Embryonic facial prominence (tissue), 1 donor: ENCODE results near the gene HSPA1B.
"Not testable (repeated sequence)": the region's sequence is repeated elsewhere in the genome, so short reads cannot be mapped to it uniquely, and the experiment has no call there.

ENCODE experiments used
- DNase-seq: peaks from one replicate; pipeline ENCODE4 v3.0.0-alpha.2; 2016; ENCODE audit errors: extremely low spot score

The HSPA1B gene

DNA sequence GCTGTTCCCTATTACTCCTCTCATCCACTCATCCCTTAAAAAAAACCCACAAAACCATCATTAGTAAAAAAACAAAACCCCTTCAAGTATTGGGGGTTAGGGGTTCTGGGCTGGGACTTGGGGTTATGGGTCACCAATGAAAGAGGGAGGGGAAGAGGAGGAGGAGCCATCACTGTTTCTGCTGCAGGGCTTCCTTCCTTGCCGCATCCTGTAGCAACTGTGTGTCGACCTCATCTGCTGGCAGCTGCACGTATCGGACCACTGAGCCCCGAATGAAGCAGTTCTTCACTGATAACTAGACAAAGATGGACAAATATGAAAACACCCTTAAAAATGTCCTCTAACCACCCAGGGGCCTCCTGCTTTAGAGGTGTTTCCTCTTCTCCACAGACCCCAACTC is 29.9 kb upstream of the HSPA1B start:
- no peak for DNase-seq

DNA sequence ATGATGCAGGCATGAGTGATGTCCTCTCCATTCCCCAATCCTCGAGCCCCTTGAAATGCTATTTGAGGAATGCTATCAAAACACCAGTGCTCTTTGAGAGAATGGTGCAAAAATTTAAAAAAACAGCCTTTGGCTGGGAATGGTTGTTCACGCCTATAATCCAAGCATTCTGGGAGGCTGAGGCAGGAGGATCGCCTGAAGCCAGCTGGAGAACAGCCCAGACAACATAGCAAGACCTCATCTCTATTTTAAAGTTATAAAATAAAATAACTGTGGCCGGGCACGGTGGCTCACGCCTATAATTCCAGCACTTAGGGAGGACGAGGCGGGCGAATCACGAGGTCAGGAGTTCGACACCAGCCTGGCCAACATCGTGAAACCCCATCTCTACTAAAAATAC is 27.8 kb upstream of the HSPA1B start:
- DNase-seq, result no peak

GRCh38 chr6:31801031-31801927 is 26.3 kb upstream of the HSPA1B start:
- not testable (repeated sequence) for DNase-seq

DNA sequence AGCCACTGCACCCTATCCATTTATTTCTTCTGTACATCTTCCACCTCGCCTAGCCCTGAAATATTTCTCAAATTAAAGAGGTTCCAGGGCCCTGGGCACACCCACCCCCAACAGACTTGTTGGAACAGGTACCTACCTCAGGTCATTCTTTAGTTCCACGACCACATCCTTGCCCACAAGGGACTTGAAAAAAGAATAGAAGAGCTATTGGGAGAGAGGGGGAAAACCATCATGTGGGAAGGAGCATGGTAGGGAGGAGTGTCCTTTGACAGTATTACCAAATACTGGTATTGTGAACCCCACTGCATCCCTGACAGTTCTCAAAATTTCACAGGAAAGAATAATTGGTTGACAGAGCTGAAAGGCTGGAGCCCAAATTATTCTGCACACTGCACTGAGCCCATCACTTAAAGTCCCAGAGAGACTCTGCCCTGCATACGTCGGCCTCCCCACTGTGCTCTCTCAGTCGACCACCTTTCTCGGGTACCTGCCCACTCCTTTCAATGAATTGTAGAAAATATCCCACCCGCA is 21.5 kb upstream of the HSPA1B start:
- DNase-seq, result no peak

DNA sequence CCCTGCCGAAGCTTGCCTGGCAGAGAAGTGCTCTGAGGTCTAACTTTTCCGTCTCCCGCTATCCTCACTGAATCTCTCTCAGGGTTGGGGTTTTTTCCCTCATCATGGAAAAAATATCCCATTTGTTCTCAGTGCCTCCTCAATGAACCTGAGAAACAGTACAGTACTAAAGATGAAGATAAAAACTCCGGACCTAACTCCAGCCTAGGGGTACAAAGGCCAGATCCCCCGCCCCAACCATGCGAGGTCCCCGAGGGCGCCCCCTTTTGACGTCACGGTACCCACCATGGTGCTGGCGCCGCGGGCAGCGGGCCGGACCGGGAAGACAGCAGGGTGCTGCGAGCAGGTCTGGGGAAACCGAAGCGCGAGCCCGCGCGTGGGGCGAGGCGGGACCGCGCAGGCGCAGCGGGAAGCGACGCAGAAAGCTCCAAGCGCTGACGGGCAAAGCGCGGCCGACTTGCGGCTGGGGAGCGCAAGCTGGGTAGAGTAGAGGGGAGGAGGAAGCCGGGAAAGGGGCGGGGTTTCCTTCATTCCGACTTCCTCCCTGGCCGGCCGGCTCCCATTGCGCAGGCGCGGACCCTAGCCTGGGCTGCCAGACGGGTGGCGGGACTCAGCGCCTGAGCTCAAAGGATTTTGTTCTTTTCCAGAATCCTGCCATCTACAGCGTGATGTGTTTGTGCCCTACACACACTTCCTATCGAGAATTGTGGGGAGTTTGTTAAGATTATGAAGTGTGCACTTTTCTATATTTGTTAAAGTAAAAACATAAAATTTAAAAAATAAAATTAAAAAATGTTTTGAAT is 20.9 kb upstream of the HSPA1B start, which contains the start of gene LSM2:
TSS of gene LSM2 (minus strand) at position 497 of the 803 bp plus-strand sequence. CDS start at position 288, 209 bp downstream.
- peak; percentile 95 for DNase-seq

GRCh38 chr6:31808599-31808998 is 18.9 kb upstream of the HSPA1B start:
- DNase-seq, result not testable (repeated sequence)

- DNase-seq, result no peak
Measured at GRCh38 chr6:31811645-31812044, 15.9 kb upstream of the HSPA1B start.

DNA sequence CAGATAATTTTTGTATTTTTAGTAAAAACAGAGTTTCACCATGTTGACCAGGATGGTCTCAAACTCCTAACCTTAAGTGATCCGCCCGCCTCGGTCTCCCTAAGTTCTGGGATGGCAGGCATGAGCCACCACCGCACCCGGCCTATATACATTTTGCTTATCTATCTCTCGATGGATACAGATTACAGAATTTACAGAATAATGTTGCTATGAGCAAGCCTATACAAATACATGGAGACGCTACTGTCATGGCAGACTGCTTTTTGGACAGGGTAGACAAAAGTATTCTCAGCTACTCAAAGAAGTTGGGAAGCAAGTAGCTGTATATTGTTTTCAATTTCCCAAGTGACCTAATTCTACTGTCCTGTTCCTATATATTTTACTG is 14.1 kb upstream of the HSPA1B start:
- no peak for DNase-seq

- DNase-seq, result peak; percentile 94
Measured at GRCh38 chr6:31814677-31815024, 12.9 kb upstream of the HSPA1B start.

DNA sequence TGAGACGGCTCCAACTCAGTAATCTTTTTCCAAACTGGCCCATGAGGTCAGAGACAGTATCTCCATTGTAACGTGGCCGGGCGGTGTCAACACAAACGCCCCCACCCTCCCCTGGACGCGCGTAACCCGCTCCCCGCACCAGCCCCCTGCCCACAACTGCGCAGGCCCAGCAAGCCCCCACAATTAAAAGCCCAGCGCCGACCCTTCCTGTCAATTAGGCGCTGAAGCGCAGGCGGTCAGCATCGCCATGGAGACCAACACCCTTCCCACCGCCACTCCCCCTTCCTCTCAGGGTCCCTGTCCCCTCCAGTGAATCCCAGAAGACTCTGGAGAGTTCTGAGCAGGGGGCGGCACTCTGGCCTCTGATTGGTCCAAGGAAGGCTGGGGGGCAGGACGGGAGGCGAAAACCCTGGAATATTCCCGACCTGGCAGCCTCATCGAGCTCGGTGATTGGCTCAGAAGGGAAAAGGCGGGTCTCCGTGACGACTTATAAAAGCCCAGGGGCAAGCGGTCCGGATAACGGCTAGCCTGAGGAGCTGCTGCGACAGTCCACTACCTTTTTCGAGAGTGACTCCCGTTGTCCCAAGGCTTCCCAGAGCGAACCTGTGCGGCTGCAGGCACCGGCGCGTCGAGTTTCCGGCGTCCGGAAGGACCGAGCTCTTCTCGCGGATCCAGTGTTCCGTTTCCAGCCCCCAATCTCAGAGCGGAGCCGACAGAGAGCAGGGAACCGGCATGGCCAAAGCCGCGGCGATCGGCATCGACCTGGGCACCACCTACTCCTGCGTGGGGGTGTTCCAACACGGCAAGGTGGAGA is 12.3 kb upstream of the HSPA1B start, which contains the start of the genes HSPA1A and HSPA1L:
TSS of gene HSPA1A (plus strand) at position 519 of the 814 bp plus-strand sequence. CDS start at position 733, 214 bp downstream.
TSS of gene HSPA1L (minus strand) at position 259 of the 814 bp plus-strand sequence. CDS start 3,311 bp downstream, outside the sequence.
- peak; percentile 84 for DNase-seq

- not testable (repeated sequence) for DNase-seq
Measured at GRCh38 chr6:31817133-31817928, 10.2 kb upstream of the HSPA1B start.

DNA sequence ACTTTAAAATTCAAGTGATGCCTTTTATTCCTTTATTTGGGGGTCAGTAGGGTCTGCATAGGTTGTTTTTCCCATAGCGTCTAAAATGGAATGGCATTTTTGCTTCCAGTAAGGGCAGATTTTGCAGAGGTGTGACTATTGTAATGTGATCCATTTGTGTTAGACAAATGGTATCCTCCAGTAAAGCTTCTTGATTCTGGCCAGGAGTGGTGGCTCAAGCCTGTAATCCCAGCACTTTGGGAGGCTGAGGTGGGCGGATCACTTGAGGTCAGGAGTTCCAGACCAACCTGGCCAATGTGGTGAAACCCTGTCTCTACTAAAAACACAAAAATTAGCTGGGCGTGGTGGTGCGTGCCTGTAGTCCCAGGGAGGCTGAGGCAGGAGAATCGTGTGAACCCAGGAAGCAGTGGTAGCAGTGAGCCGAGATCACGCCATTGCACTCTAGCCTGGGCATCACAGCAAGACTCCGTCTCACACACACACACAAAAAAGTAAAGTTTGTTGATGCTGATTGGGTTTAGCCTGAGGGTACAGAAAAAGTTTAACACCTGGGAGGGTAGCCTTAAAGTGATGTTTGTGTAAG is 9.5 kb upstream of the HSPA1B start:
- DNase-seq, result not testable (repeated sequence)

GRCh38 chr6:31819871-31820299 is 7.7 kb upstream of the HSPA1B start:
- DNase-seq, result no peak

DNA sequence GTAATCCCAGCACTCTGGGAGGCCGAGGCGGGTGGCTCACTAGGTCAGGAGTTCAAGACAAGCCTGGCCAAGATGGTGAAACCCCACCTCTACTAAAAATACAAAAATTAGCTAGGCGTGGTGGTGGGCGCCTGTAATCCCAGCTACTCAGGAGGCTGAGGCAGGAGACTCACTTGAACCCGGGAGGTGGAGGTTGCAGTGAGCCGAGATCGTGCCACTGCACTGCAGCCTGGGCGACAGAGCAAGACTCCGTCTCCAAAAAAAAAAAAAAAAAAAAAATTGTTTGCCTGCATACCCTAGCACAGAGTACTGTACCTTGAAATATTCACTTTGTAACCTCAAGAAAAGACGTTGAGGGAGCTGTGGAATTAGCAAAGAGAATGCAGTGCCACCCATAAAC is 7.1 kb upstream of the HSPA1B start:
- DNase-seq, result not testable (repeated sequence)

- no peak for DNase-seq
Measured at GRCh38 chr6:31821301-31822035, 6.1 kb upstream of the HSPA1B start.

DNA sequence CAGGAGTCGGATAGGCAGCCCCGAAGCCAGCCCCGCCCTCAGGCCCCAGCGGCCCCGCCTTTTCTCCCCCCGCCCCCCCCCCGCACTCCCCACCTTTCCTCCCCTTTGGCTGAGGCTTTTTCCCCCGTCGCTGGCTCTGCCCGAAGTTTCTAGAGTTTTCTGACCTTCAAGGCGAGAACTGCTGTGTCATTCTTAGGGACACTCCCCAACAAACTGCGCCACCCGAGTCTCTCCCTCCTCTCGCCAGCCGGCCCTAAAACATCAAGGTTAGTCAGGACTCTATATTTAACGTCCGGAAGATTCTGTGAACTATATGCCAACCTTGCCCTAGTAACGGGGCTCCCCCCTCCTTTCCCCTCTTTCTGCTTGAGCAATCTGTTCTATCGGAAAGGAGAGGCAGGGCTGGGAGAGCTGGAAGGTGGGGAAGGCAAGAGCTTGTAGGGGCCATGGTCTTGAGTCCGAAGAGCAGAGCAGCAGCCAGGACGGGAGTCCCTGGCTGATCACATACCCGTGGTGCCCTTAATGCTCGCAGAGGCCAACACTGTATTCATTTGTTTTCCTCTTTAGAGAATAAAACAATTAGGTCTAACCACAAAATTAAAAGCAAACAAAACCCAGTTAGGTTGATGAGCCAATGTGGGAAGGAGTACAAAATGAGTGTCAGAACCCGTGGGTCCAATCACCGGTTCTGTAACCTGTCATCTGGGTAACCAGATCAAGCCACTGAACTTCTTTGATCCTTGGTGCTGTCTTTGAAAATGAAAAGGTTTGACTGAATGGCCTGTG is 5.3 kb upstream of the HSPA1B start:
- DNase-seq, result no peak

DNA sequence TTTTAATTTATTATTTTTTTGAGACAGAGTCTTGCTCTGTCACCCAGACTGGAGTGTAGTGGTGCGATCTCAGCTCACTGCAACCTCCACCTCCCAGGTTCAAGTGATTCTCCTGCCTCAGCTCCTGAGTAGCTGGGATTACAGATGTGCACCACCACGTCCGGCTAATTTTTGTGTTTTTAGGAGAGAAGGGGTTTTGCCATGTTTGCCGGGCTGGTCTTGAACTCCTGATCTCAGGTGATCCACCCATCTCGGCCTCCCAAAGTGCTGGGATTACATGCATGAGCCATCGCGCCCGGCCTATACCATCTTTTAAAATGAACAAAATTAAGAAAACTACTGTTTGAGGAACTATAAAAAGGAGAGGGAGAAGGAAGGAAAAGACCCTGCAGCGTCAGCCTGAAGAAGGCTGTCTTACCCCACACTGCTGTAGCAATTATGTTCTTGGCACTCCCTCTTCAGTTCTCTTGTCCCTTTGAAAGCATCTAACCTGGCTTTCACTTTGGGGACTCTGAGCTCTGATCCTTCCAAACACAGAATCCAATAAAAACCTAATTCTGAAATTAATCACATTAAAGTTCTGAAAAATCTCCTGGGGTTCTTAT is 3.8 kb upstream of the HSPA1B start:
- not testable (repeated sequence) for DNase-seq

DNA sequence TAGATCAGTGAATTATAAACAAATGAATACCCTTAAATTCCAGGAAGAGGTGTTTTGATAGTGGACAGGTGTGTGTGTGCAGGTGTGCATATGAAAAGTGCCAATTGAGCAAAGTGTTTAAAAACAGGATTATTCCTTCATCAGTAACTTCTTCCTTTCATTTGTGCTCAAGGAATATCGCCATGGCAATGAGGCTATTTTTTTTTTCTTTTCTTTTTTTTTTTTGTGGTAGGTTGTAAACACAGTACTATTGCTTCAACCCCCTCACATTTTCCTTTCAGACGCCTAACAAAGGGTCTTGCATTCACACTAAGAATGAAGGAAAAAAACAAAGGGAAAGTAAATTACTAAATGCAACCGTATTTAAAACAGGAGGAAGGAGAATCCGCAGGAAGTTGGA is 2.0 kb upstream of the HSPA1B start:
- no peak for DNase-seq
